ENCODE measurements around the gene CLEC16A.

Gene CLEC16A

DNA sequence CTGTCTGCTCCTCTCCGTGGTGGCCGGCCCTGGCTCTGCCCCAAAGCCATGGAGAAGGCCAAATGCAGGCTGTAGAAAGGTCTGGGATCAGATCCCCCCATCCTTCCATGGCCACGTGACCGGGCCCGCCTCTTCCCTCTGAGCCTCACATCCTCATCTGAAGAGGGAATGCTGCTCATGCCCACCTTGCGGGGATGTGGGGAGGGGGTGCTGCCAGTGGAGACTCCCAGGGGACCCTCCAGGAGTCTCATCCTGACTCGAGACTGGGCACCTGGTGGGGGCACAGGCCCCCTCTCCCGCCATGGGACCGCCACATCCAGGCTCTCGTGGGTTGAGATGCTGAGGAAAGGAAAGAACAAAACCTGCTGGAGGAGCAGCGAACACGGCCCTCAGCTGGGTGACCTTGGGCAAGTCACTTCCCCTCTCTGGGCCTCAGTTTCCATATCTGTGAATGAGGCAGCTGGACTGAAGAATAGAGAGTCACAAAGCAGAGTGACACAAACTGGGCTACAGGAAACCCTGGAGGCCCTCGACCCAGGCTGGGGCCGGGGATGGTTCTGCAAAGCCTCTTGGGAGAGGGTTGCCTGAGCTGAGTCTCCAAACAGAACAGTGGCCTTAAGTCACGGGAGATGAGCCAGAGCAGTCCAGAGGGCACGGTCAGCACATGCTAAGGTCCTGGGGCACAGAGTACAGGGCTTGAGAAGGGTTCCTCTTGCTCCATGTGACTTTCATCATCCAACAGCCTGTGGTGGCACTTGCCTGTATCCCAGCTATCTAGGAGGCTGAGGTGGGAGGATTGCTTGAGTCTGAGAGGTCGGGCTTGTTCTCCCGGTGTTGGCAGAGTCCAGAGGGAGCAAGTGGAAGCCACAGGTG is 281.5 kb downstream of the CLEC16A start:
- DNase-seq (ENCODE audit: low spot score), result no peak

DNA sequence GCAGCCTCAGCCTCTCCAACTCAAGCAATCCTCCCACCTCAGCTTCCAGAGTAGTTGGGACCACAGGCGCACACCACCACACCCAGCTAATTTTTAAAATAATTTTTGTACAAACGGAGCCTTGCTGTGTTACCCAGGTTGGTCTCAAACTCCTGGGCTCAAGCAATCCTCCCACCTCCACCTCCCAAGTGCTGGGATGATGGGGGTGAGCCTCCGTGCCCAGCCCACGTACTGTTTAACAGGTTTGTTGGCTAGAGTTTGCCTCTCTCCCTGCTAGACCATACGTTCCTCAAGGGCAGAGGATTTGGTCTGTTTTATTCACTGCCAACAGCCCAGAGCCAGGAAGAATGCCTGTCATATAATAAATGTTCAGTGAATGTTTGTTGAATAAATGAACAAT is 285.1 kb downstream of the CLEC16A start:
- DNase-seq (ENCODE audit: low spot score), result no peak

DNA sequence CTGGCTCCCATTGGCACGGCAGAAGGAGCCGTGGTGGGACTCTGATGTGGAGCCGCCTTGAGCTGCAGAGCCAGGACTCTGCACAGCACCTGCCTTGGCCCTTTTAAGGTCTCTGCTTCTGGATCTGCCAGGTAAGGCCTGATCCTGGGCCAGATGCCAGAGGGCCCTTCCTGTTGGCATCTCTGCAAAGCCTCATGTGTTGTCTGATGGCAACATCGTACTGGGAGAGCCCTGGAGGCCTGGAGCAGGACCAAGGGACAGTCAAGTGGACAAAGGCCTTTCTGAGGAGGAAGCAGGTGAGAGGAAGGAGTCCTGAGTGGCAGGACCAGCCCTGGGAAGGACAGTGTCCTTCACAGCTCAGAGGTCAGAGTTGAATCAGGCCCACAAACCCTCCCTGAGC is 285.5 kb downstream of the CLEC16A start:
- DNase-seq (ENCODE audit: low spot score), result no peak

DNA sequence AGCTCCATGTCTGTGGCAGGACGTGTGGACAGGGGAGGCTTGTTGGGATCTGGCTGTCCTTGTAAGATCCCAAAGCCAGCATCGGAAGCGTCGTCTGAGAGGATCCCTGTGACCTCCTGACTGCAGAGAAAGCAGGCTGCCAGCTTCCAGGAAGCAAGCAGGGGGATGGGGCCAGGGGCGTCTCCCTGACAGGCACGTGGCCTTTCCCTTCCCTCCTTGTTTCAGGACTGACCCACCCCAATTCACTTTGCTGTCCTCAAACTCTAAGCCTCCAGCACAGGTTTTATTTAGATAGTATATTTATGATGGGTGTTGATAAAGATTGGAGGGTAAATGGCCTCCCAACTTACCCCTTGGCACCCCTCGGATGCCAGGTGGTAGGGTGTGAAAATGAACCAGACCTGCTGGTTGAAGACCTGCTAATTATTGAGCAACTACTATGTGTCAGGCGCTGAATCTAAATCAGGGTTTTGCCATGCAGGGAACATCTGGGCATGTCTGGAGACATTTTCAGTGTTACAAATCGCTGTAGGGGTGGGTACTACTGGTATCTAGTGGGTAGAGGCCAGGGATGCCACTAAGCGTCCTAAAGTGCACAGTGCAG is 287.1 kb downstream of the CLEC16A start:
- no peak for DNase-seq (ENCODE audit: low spot score)
